ENCODE results near the gene SCAPER. TPM values are rescaled to one million over a fixed set of nuclear protein-coding genes. Genes with fewer than 3 reads are reported as not detected.

Gene SCAPER
- total RNA-seq, 1 donor from 2014 or later: 21.5 TPM

- no peaks in the 10 kb centered on the region for H3K9me3 Mint-ChIP-seq
- peaks cover 52% of the 10 kb centered on the region for H3K4me1 Mint-ChIP-seq (ENCODE audit: low read depth)
- H3K27me3 Mint-ChIP-seq (ENCODE audit: insufficient read depth): peaks cover 77% of the 10 kb centered on the region
- H3K36me3 Mint-ChIP-seq (ENCODE audit: low read depth): peaks cover 15% of the 10 kb centered on the region
- DNase-seq (ENCODE audit: low spot score): no peak
- H3K27ac Mint-ChIP-seq: peak overlapping the region; percentile 78
- peak overlapping the region; percentile 58 for H3K4me3 Mint-ChIP-seq
- intact Hi-C loops (cut with micrococcal nuclease): loop anchor here (10.0 kb wide), 2 partner anchors 233 to 277 kb away; no protein-coding TSS in a partner anchor
Observed at GRCh38 chr15:76341366-76342057, 563.6 kb downstream of the SCAPER start.

GRCh38 chr15:76340803-76341365, 564.3 kb downstream of the SCAPER start:
- no peak for DNase-seq (ENCODE audit: low spot score)
- peak overlapping the region; percentile 56 for H3K4me3 Mint-ChIP-seq
- H3K4me1 Mint-ChIP-seq (ENCODE audit: low read depth): peaks cover 57% of the 10 kb centered on the region
- H3K27me3 Mint-ChIP-seq (ENCODE audit: insufficient read depth): peaks cover 74% of the 10 kb centered on the region
- H3K36me3 Mint-ChIP-seq (ENCODE audit: low read depth): peaks cover 15% of the 10 kb centered on the region
- intact Hi-C loops (cut with micrococcal nuclease): loop anchor here (10.0 kb wide), 2 partner anchors 234 to 276 kb away; no protein-coding TSS in a partner anchor
- H3K9me3 Mint-ChIP-seq: no peaks in the 10 kb centered on the region
- no peak overlapping the region for H3K27ac Mint-ChIP-seq

GRCh38 chr15:76340198-76340802, 564.8 kb downstream of the SCAPER start:
- intact Hi-C loops (cut with micrococcal nuclease): loop anchor here (10.0 kb wide), 2 partner anchors 235 to 275 kb away; no protein-coding TSS in a partner anchor
- H3K4me1 Mint-ChIP-seq (ENCODE audit: low read depth): peaks cover 57% of the 10 kb centered on the region
- peak overlapping the region; percentile 88 for H3K27ac Mint-ChIP-seq
- peaks cover 17% of the 10 kb centered on the region for H3K36me3 Mint-ChIP-seq (ENCODE audit: low read depth)
- peak overlapping the region; percentile 84 for H3K4me3 Mint-ChIP-seq
- DNase-seq (ENCODE audit: low spot score): no peak
- peaks cover 72% of the 10 kb centered on the region for H3K27me3 Mint-ChIP-seq (ENCODE audit: insufficient read depth)
- no peaks in the 10 kb centered on the region for H3K9me3 Mint-ChIP-seq

- Mint-ChIP-seq H3K4me1 (ENCODE audit: low read depth) (peaks cover 60% of the 10 kb centered on the region), H3K27ac (peak overlapping the region; percentile 88), H3K36me3 (ENCODE audit: low read depth) (peaks cover 17% of the 10 kb centered on the region), H3K4me3 (peak overlapping the region; percentile 84), H3K27me3 (ENCODE audit: insufficient read depth) (peaks cover 71% of the 10 kb centered on the region), H3K9me3 (no peaks in the 10 kb centered on the region)
- intact Hi-C loops (cut with micrococcal nuclease): loop anchor here (5.0 to 10.0 kb wide), 4 partner anchors 235 to 528 kb away; no protein-coding TSS in a partner anchor
- no peak for DNase-seq (ENCODE audit: low spot score)
Observed at GRCh38 chr15:76339305-76340197, 565.6 kb downstream of the SCAPER start.

GRCh38 chr15:76338486-76339304, 566.4 kb downstream of the SCAPER start:
- H3K4me1 Mint-ChIP-seq (ENCODE audit: low read depth): peaks cover 66% of the 10 kb centered on the region
- H3K27ac Mint-ChIP-seq: peak overlapping the region; percentile 84
- peaks cover 17% of the 10 kb centered on the region for H3K36me3 Mint-ChIP-seq (ENCODE audit: low read depth)
- intact Hi-C loops (cut with micrococcal nuclease): loop anchor here (5.0 to 10.0 kb wide), 2 partner anchors 316 to 529 kb away; no protein-coding TSS in a partner anchor
- H3K4me3 Mint-ChIP-seq: peak overlapping the region; percentile 84
- H3K27me3 Mint-ChIP-seq (ENCODE audit: insufficient read depth): peaks cover 69% of the 10 kb centered on the region
- H3K9me3 Mint-ChIP-seq: no peaks in the 10 kb centered on the region
- no peak for DNase-seq (ENCODE audit: low spot score)

- Mint-ChIP-seq H3K4me3 (peak overlapping the region; percentile 92), H3K9me3 (no peaks in the 10 kb centered on the region), H3K4me1 (ENCODE audit: low read depth) (peaks cover 66% of the 10 kb centered on the region), H3K27ac (peak overlapping the region; percentile 81), H3K36me3 (ENCODE audit: low read depth) (peaks cover 17% of the 10 kb centered on the region), H3K27me3 (ENCODE audit: insufficient read depth) (peaks cover 61% of the 10 kb centered on the region)
- DNase-seq (ENCODE audit: low spot score): no peak
- intact Hi-C loops (cut with micrococcal nuclease): loop anchor here (2.0 to 10.0 kb wide), 4 partner anchors 51 to 529 kb away; no protein-coding TSS in a partner anchor
Observed at GRCh38 chr15:76337696-76338485, 567.2 kb downstream of the SCAPER start.

- peak overlapping the region; percentile 81 for H3K27ac Mint-ChIP-seq
- H3K4me1 Mint-ChIP-seq (ENCODE audit: low read depth): peaks cover 65% of the 10 kb centered on the region
- peaks cover 58% of the 10 kb centered on the region for H3K27me3 Mint-ChIP-seq (ENCODE audit: insufficient read depth)
- no peaks in the 10 kb centered on the region for H3K9me3 Mint-ChIP-seq
- DNase-seq (ENCODE audit: low spot score): no peak
- peak overlapping the region; percentile 92 for H3K4me3 Mint-ChIP-seq
- peaks cover 17% of the 10 kb centered on the region for H3K36me3 Mint-ChIP-seq (ENCODE audit: low read depth)
- intact Hi-C loops (cut with micrococcal nuclease): loop anchor here (2.0 to 10.0 kb wide), 4 partner anchors 50 to 530 kb away; no protein-coding TSS in a partner anchor
Observed at GRCh38 chr15:76337059-76337695, 568.0 kb downstream of the SCAPER start.

- Mint-ChIP-seq H3K4me1 (ENCODE audit: low read depth) (peaks cover 58% of the 10 kb centered on the region), H3K4me3 (peak within 1 kb of the TSS; percentile 92)
Observed at GRCh38 chr15:76336254-76337058, 568.7 kb downstream of the SCAPER start, which contains the start of gene ISL2. Gene ISL2 (plus strand): TSS chr15:76336773. CDS start chr15:76336884, 111 bp downstream.

GRCh38 chr15:76335307-76336253, 569.6 kb downstream of the SCAPER start:
- peaks cover 17% of the 10 kb centered on the region for H3K36me3 Mint-ChIP-seq (ENCODE audit: low read depth)
- H3K4me1 Mint-ChIP-seq (ENCODE audit: low read depth): peaks cover 53% of the 10 kb centered on the region
- DNase-seq (ENCODE audit: low spot score): no peak
- intact Hi-C loops (cut with micrococcal nuclease): loop anchor here (1.0 to 10.0 kb wide), 6 partner anchors 24 to 532 kb away; partner anchors contain the start of gene ETFA
- H3K4me3 Mint-ChIP-seq: peak overlapping the region; percentile 92
- peak overlapping the region; percentile 85 for H3K27ac Mint-ChIP-seq
- H3K9me3 Mint-ChIP-seq: no peaks in the 10 kb centered on the region
- H3K27me3 Mint-ChIP-seq (ENCODE audit: insufficient read depth): peaks cover 50% of the 10 kb centered on the region

More at GRCh38 chr15:76336254-76337058, 568.7 kb downstream of the SCAPER start, which contains the start of gene ISL2:
- H3K9me3 Mint-ChIP-seq: no peaks in the 10 kb centered on the region
- peak within 1 kb of the TSS; percentile 85 for H3K27ac Mint-ChIP-seq
- H3K36me3 Mint-ChIP-seq (ENCODE audit: low read depth): peaks cover 17% of the 10 kb centered on the region
- intact Hi-C loops (cut with micrococcal nuclease): loop anchor here (1.0 to 10.0 kb wide), 6 partner anchors 25 to 531 kb away; partner anchors contain the start of gene ETFA
- H3K27me3 Mint-ChIP-seq (ENCODE audit: insufficient read depth): peaks cover 51% of the 10 kb centered on the region
- DNase-seq (ENCODE audit: low spot score): peak; percentile 79

Measured in activated T-helper 1 cell treated with anti-CD3 and anti-CD28 coated beads, Interleukin-12 subunit alpha, Interleukin-12 subunit beta, Interleukin-2, Interleukin-4 antibody, amounts not matched to agents 30 ng/mL and 10 ng/mL and 1 ng/mL, durations not matched to agents 14 hours and 24 hours and 36 hours (primary cell).